ENCODE results near the gene CDCA5. TPM values are rescaled to one million over a fixed set of nuclear protein-coding genes. Genes with fewer than 3 reads are reported as not detected.

The CDCA5 gene
- total RNA-seq, 3 donors from 2014 or later (not counting 1 experiment from before 2014, with no cell fraction given), result 3.3 to 6.8 (median 3.8) TPM

DNA sequence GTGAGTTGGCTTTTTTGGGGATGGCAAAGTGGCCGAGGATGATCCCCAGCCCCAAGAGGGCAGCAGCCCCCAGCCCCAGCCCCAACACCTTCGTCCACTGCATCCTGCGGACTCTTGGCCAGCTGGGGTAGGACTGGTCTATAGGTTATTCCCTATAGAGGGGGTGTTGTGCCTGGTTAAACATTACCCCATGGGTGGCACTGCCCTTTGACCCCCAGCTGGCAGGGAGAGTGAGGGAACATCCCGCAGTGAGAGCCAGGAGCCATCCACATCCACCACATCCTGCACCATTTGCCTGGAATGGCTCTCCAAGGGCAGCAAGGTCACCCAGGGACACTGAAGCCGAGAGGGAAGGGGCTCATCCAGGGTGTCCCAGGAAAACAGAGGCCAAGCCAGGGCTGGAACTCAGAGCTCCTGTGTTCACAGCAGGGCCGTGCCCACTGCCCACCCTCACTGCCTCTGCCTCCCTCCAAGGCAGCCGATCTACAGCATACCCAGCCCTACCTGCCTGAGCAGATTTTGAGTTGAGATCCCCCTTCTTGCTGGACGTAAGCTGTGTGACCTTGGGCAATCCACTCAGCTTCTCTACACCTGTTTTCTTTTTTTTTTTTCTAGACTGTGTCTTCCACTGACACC, 25.3 kb downstream of the CDCA5 start, which contains the start of gene NAALADL1:
Gene NAALADL1 (minus strand): TSS at position 135 of the 636 bp plus-strand sequence. CDS start 32 bp downstream, at position 103.
- no peak for ATAC-seq
- H3K27ac Mint-ChIP-seq, result no peak within 1 kb of the TSS

DNA sequence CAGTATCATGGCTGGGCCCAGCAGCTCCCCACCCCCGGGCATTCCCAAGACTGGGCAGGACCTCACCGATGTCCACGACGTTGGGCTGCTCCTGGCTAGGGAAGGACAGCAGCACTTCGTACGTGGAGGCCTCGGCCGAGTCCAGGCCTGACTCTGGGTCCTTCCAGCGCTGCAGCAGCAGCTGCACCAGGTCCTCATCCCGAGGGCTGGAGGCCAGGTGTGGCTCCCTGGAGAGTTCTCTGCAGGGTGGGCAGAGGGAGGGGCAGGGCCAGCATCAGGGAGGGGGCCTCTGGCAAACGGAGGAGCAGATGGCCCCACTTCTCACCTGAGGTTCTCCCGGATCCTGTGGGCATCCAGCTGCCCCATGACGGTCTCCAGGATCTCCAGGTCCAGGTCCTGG, 25.8 kb downstream of the CDCA5 start:
- TF ChIP-seq, protein P1, sequence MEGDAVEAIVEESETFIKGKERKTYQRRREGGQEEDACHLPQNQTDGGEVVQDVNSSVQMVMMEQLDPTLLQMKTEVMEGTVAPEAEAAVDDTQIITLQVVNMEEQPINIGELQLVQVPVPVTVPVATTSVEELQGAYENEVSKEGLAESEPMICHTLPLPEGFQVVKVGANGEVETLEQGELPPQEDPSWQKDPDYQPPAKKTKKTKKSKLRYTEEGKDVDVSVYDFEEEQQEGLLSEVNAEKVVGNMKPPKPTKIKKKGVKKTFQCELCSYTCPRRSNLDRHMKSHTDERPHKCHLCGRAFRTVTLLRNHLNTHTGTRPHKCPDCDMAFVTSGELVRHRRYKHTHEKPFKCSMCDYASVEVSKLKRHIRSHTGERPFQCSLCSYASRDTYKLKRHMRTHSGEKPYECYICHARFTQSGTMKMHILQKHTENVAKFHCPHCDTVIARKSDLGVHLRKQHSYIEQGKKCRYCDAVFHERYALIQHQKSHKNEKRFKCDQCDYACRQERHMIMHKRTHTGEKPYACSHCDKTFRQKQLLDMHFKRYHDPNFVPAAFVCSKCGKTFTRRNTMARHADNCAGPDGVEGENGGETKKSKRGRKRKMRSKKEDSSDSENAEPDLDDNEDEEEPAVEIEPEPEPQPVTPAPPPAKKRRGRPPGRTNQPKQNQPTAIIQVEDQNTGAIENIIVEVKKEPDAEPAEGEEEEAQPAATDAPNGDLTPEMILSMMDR (IDR thresholded peaks at IDR 0.05), result no peak
- Histone ChIP-seq H3K9me3 (ENCODE audit: control insufficient read depth, insufficient read depth, low read length) (no peaks in the 10 kb centered on the region), H3K4me3 (ENCODE audit: low read length) (no peak overlapping the region), H3K4me1 (ENCODE audit: control insufficient read depth, insufficient read depth, low read length) (peaks cover 11% of the 10 kb centered on the region), H3K36me3 (ENCODE audit: control insufficient read depth, insufficient read depth, low read length) (no peaks in the 10 kb centered on the region), H3K27me3 (ENCODE audit: control insufficient read depth, insufficient read depth, low read length) (no peaks in the 10 kb centered on the region), H3K27ac (ENCODE audit: low read length) (no peak overlapping the region)
- H3K36me3 Mint-ChIP-seq, result no peaks in the 10 kb centered on the region
- no peak for ATAC-seq
- no peak overlapping the region for H3K27ac Mint-ChIP-seq
- H3K27me3 Mint-ChIP-seq (ENCODE audit: low read depth in 2 of 2), result peaks cover 7 to 8% of the 10 kb centered on the region in 2 donors
- intact Hi-C loops (cut with micrococcal nuclease), result no loop called here
- H3K9me3 Mint-ChIP-seq, result no peaks in the 10 kb centered on the region
- no peak overlapping the region for H3K4me3 Mint-ChIP-seq
- 92% methylated on average over 13 of the region's 13 CpGs for WGBS (ENCODE audit: insufficient coverage)
- DNase-seq, result no peak
- H3K4me1 Mint-ChIP-seq, result peaks cover 5 to 9% of the 10 kb centered on the region in 2 donors

More for the DNA sequence above, 25.3 kb downstream of the CDCA5 start, which contains the start of gene NAALADL1:
- H3K9me3 ChIP-seq (ENCODE audit: control insufficient read depth, insufficient read depth, low read length), result no peaks in the 10 kb centered on the region
- Mint-ChIP-seq H3K4me3 (no peak within 1 kb of the TSS), H3K9me3 (no peaks in the 10 kb centered on the region), H3K4me1 (peaks cover 5 to 8% of the 10 kb centered on the region in 2 donors), H3K36me3 (no peaks in the 10 kb centered on the region), H3K27me3 (ENCODE audit: low read depth in 2 of 2) (peaks cover 7 to 8% of the 10 kb centered on the region in 2 donors)
- no peak for DNase-seq
- no peak within 1 kb of the TSS for H3K4me3 ChIP-seq (ENCODE audit: low read length)
- no peaks in the 10 kb centered on the region for H3K27me3 ChIP-seq (ENCODE audit: control insufficient read depth, insufficient read depth, low read length)
- H3K4me1 ChIP-seq (ENCODE audit: control insufficient read depth, insufficient read depth, low read length), result peaks cover 9% of the 10 kb centered on the region
- no peaks in the 10 kb centered on the region for H3K36me3 ChIP-seq (ENCODE audit: control insufficient read depth, insufficient read depth, low read length)
- TF ChIP-seq, protein P1 (IDR thresholded peaks at IDR 0.05), result no peak
- intact Hi-C loops (cut with micrococcal nuclease), result no loop called here
- no peak within 1 kb of the TSS for H3K27ac ChIP-seq (ENCODE audit: low read length)
- WGBS (ENCODE audit: insufficient coverage), result 85% methylated on average over 5 of the region's 8 CpGs

DNA sequence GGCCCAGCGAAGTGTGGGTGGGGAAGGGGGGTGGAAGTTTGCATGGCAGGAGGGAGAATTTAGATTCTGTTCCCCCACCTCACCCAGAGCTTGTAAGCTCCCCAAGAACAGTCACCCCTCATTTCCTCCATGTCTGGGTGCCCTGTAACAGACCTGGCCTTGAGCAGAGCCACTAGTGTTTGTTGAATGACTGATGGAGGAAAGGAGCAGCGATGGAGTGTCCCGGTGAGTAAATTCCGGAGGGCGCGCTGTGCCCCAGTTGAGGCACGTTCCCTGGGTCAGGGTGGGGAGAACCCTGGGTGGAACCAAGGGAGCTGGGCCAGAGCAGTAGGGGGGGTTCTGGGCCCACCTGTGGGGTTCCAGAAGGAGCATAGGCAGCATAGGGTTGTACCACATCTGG, 26.3 kb downstream of the CDCA5 start:
- WGBS (ENCODE audit: insufficient coverage), result 97% methylated on average over 6 of the region's 7 CpGs
- intact Hi-C loops (cut with micrococcal nuclease), result no loop called here
- Mint-ChIP-seq H3K4me3 (no peak overlapping the region), H3K9me3 (no peaks in the 10 kb centered on the region), H3K27ac (no peak overlapping the region), H3K4me1 (peaks cover 5 to 9% of the 10 kb centered on the region in 2 donors), H3K36me3 (no peaks in the 10 kb centered on the region), H3K27me3 (ENCODE audit: low read depth in 2 of 2) (peaks cover 2 to 8% of the 10 kb centered on the region in 2 donors)
- no peaks in the 10 kb centered on the region for H3K36me3 ChIP-seq (ENCODE audit: control insufficient read depth, insufficient read depth, low read length)
- DNase-seq (no peak), ATAC-seq (no peak)
- no peaks in the 10 kb centered on the region for H3K27me3 ChIP-seq (ENCODE audit: control insufficient read depth, insufficient read depth, low read length)
- peaks cover 11% of the 10 kb centered on the region for H3K4me1 ChIP-seq (ENCODE audit: control insufficient read depth, insufficient read depth, low read length)
- TF ChIP-seq, protein P1 (IDR thresholded peaks at IDR 0.05), result no peak
- no peaks in the 10 kb centered on the region for H3K9me3 ChIP-seq (ENCODE audit: control insufficient read depth, insufficient read depth, low read length)
- no peak overlapping the region for H3K4me3 ChIP-seq (ENCODE audit: low read length)
- no peak overlapping the region for H3K27ac ChIP-seq (ENCODE audit: low read length)
